HG02678 (cell line): ENCODE data around the gene GAR1.
"Not testable (repeated sequence)": the region's sequence is repeated elsewhere in the genome, so short reads cannot be mapped to it uniquely, and the experiment has no call there.

Experiments
- ATAC-seq: cut with Tn5 transposase; IDR thresholded peaks from one replicate; pipeline ENCODE4 v1.9.1; 2021; ENCODE audit warnings: mild to moderate bottlenecking, moderate library complexity; ENCODE audit not compliant: unreplicated experiment

GAR1 gene

GRCh38 chr4:109846395-109847098 is 31.0 kb downstream of the GAR1 start:
- no peak for ATAC-seq

GRCh38 chr4:109847896-109848442 is 32.4 kb downstream of the GAR1 start, which contains the start of gene LRIT3:
TSS of gene LRIT3 (plus strand) at chr4:109848107. CDS start at chr4:109848202, 95 bp downstream.
- ATAC-seq, result no peak

GRCh38 chr4:109848501-109848900 is 32.9 kb downstream of the GAR1 start:
- ATAC-seq, result no peak

GRCh38 chr4:109850601-109851000 is 35.0 kb downstream of the GAR1 start:
- ATAC-seq, result no peak

GRCh38 chr4:109859426-109860300 is 44.1 kb downstream of the GAR1 start:
- not testable (repeated sequence) for ATAC-seq

- no peak for ATAC-seq
Measured at GRCh38 chr4:109861271-109861670, 45.7 kb downstream of the GAR1 start.

- no peak for ATAC-seq
Measured at GRCh38 chr4:109861916-109862511, 46.5 kb downstream of the GAR1 start.

- no peak for ATAC-seq
Measured at GRCh38 chr4:109864134-109864533, 48.6 kb downstream of the GAR1 start.

- no peak for ATAC-seq
Measured at GRCh38 chr4:109870061-109870460, 54.5 kb downstream of the GAR1 start.

- ATAC-seq, result no peak
Measured at GRCh38 chr4:109872065-109872464, 56.5 kb downstream of the GAR1 start.

GRCh38 chr4:109872950-109873656 is 57.5 kb downstream of the GAR1 start:
- no peak for ATAC-seq

- no peak for ATAC-seq
Measured at GRCh38 chr4:109873791-109874514, 58.4 kb downstream of the GAR1 start.
